Epithelial cell of proximal tubule (primary cell): ENCODE data around the gene ALG14. TPM values are rescaled to one million over a fixed set of nuclear protein-coding genes. Genes with fewer than 3 reads are reported as not detected.

Source experiments
- DNase-seq: peaks from one replicate; pipeline ENCODE4 v3.0.0-alpha.2; 2011; ENCODE audit warnings: low read depth
- H3K4me3 ChIP-seq: 2 replicates; pipeline ENCODE4 v1.5.1; 2011; ENCODE audit warnings: low read depth, mild to moderate bottlenecking, low read length
- CTCF ChIP-seq: conservative IDR thresholded peaks from 2 replicates; pipeline ENCODE4 v1.5.1; 2012; ENCODE audit warnings: low read depth, mild to moderate bottlenecking, low read length
- total RNA-seq: library from RNA; depleted of rRNA; stranded (reverse); fragments of >200 nt; gene quantifications from 2 replicates; pipeline ENCODE4 v1.2.3, GENCODE V29; 2015

The ALG14 gene
- total RNA-seq, 1 donor from 2014 or later, result 1.1 TPM

- TF ChIP-seq CTCF, result no peak
- H3K4me3 ChIP-seq, result no peak overlapping the region
- DNase-seq, result no peak
Observed at GRCh38 chr1:95012389-95012788, 60.4 kb downstream of the ALG14 start.

GRCh38 chr1:95010158-95010557, 62.6 kb downstream of the ALG14 start:
- H3K4me3 ChIP-seq, result no peak overlapping the region
- DNase-seq, result no peak
- no peak for TF ChIP-seq CTCF

GRCh38 chr1:95007687-95008086, 65.1 kb downstream of the ALG14 start:
- no peak for TF ChIP-seq CTCF
- DNase-seq, result no peak
- no peak overlapping the region for H3K4me3 ChIP-seq

- DNase-seq, result no peak
- TF ChIP-seq CTCF, result no peak
- no peak overlapping the region for H3K4me3 ChIP-seq
Observed at GRCh38 chr1:95006681-95007080, 66.1 kb downstream of the ALG14 start.

- H3K4me3 ChIP-seq, result no peak overlapping the region
- DNase-seq, result no peak
- TF ChIP-seq CTCF, result no peak
Observed at GRCh38 chr1:95005584-95005983, 67.2 kb downstream of the ALG14 start.

- DNase-seq, result no peak
- TF ChIP-seq CTCF, result no peak
- no peak overlapping the region for H3K4me3 ChIP-seq
Observed at GRCh38 chr1:95004013-95004412, 68.7 kb downstream of the ALG14 start.

- no peak for DNase-seq
- no peak for TF ChIP-seq CTCF
- H3K4me3 ChIP-seq, result no peak overlapping the region
Observed at GRCh38 chr1:95003433-95003738, 69.4 kb downstream of the ALG14 start.
